AG10803 (cell line): ENCODE results near the gene CYB5RL.
A peak's percentile ranks its signal among the peaks of the same experiment; 100 is the strongest.

Source experiments
- DNase-seq: peaks from one replicate; pipeline ENCODE4 v3.0.0; 2010; ENCODE audit warnings: low read depth
- H3K4me3 ChIP-seq: 2 replicates; pipeline ENCODE4 v1.5.1; 2011; ENCODE audit warnings: mild to moderate bottlenecking, low read length, control low read depth
- TF ChIP-seq, protein P1 (sequence below): conservative IDR thresholded peaks from 2 replicates; pipeline ENCODE4 v1.5.1; 2011; ENCODE audit warnings: mild to moderate bottlenecking, low read length, control low read depth, inconsistent platforms

CYB5RL gene

DNA sequence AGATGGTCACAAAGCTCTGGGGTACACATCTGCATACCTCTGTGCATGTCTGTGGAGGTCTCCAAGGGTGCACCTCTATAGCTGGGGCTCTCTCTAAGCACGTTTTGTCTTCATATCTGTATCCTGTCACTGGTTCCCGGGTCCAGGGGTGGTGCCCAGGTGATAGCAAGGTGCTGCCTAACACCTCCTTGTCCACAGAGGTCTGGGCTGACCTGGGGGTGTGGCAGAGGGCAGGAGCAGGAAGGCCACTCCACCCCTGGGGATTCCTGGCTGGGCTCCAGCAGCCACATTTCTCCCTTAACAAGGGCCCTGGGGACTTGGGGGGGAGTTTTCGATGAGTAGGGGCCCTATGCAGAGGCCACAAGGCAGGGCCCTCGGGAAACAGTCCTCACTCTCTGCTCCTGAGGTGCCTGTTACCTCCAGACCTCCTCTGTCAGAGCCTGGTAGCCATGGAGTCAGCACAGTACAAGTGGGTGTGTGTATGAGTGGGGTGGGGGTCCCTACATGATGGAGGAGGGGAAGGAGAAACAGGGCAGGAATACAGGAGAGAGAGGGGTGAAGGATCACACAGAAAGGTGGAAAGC is 40.0 kb downstream of the CYB5RL start:
- TF ChIP-seq, protein P1, sequence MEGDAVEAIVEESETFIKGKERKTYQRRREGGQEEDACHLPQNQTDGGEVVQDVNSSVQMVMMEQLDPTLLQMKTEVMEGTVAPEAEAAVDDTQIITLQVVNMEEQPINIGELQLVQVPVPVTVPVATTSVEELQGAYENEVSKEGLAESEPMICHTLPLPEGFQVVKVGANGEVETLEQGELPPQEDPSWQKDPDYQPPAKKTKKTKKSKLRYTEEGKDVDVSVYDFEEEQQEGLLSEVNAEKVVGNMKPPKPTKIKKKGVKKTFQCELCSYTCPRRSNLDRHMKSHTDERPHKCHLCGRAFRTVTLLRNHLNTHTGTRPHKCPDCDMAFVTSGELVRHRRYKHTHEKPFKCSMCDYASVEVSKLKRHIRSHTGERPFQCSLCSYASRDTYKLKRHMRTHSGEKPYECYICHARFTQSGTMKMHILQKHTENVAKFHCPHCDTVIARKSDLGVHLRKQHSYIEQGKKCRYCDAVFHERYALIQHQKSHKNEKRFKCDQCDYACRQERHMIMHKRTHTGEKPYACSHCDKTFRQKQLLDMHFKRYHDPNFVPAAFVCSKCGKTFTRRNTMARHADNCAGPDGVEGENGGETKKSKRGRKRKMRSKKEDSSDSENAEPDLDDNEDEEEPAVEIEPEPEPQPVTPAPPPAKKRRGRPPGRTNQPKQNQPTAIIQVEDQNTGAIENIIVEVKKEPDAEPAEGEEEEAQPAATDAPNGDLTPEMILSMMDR = no peak
- no peak overlapping the region for H3K4me3 ChIP-seq
- no peak for DNase-seq

DNA sequence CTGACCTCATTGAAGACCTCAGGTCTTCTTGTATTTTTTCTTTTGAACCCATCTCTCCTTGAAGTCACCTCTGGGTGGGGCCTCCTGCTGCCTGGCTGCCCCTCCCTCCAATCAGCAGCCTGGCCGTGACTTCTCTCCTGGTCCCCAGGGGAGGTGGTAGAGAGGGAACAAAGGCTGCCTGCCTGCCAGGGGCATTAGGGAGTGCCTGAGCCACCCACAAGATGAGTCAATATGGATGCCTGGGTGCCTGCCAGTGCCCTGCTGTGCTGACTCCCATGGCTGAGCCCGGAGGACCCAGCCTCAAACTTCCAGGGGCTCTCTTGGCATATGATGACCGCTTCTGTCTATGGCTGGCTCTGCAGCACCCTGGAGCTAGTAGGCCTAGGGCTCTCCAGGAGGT is 41.8 kb downstream of the CYB5RL start:
- DNase-seq = peak; percentile 26
- H3K4me3 ChIP-seq = no peak overlapping the region
- TF ChIP-seq, protein P1 = no peak

DNA sequence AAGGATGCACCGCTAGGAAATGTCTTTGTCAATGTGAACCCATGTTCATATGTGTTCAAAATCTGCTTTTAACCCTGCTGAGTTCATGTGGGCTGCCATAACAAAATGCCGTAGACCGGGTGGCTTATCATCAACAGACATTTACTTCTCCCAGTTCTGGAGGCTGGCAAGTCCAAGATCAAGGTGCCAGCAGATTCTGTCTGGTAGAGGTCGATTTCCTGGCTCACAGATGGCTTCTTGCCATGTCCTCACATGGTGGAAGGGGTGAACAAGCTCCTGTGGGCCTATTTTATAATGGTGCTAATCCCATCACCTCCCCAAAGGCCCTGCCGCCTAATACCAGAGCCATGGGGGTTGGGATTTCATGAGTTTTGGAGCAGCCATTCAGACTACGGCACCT is 42.4 kb downstream of the CYB5RL start:
- H3K4me3 ChIP-seq = no peak overlapping the region
- TF ChIP-seq, protein P1 = no peak
- no peak for DNase-seq

DNA sequence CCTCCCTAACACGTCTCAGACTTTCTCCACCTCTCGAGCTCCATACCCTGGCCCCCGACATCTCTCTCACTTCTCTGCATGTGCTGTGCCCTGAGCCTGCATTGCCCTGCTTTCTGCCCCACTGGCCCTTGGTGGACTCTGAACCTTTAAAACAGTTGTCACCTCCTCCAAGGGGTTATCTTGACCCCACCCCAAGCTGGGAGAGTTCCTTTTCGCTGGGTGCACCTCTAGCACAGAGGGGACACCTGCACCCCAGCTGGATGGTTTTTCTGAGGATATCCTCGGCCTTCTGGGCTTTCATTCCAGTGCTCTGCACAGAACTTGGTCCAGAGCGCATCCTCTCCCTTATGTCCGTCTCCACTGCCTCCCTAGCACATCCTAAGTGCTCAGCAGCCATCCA is 42.8 kb downstream of the CYB5RL start:
- TF ChIP-seq, protein P1 = no peak
- no peak overlapping the region for H3K4me3 ChIP-seq
- DNase-seq = no peak

DNA sequence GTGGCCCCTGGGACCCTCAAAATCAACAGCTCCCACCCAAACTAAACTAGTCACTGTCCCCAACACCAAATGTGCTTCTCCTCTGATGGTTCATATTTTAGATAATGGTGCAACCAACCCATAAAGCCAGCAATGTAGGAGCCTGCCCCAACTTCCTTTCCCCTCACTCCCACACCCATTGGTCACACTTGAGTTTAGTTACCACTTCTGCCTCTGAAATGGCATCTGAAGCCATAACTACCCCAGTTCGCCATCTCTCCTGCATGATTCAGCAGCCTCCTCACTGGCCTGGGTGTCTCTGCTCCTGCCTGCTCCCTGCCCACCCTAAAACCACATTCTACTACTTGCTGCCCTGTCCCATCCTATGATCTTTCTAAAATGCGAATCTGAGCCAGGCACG is 43.6 kb downstream of the CYB5RL start:
- no peak overlapping the region for H3K4me3 ChIP-seq
- TF ChIP-seq, protein P1 = no peak
- no peak for DNase-seq

DNA sequence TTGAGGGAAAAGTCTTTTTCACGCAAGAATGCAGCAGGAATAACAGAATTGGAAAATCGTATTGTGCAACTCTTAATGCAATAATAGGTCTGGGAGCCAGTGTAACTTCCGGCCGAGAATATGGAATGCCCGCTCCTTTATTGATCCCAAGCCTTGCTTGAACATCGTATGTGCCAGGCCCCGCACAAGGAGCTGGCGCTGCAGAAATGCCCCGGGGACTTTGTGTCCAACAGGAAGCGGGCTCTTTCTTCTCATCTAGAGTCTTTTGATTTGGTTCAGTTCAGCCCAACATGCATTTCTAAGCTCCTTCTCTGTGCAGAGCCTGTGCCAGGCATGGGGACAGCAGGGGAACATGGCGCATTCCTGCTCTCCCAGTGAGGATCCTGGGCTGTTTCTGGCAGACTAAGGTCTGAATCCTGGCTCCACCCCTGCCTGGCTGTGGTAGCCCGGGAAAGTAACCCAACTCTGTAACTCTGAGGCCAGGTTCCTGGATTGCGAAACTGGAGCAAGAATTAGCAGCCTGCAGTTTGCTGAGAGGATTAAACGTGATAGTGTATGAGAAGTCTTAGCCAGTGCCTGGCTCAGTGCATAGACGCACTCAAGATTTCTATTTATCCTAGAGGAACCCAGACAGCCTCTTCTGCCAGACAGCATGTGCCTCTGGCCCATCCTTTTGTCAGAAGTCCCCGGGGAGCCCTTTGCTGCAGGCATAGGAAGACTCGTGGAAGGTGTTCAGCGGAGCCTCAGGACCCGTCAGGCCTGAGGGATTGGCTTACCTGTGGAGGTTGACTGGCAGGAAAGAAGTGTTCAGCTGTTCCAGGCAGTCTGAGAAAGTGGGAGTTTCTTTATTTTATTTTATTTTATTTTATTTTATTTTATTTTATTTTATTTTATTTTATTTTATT is 46.0 kb downstream of the CYB5RL start:
- peak; percentile 79 for DNase-seq

More for the DNA sequence above, 46.0 kb downstream of the CYB5RL start:
- TF ChIP-seq, protein P1 = no peak
- peak overlapping the region; percentile 17 for H3K4me3 ChIP-seq
